K562 (cell line): ENCODE measurements around the gene UMODL1. TPM values are rescaled to one million over a fixed set of nuclear protein-coding genes. Genes with fewer than 3 reads are reported as not detected.

Experiments used
- CEBPZ ChIP-seq: fragments of 150-350 bp; IDR thresholded peaks from 2 replicates; pipeline ENCODE4 v1.6.1; 2014; ENCODE audit warnings: low read depth, mild to moderate bottlenecking, low read length, borderline replicate concordance
- CTCF ChIP-seq, 3 experiments: IDR thresholded peaks in 2 of 3; conservative IDR thresholded peaks in 1 of 3; 2 replicates each; pipeline ENCODE4 v1.5.1; 2011 to 2012; ENCODE audit warnings: low read length in 3 of 3, mild to moderate bottlenecking in 3 of 3, control low read depth in 2 of 3, improper control_type of control experiment in 1 of 3, inconsistent platforms in 1 of 3, low read depth in 1 of 3, mixed read lengths in 1 of 3, moderate library complexity in 1 of 3; ENCODE audit not compliant: insufficient read depth in 2 of 3
- NBN ChIP-seq: fragments of 450-650 bp; IDR thresholded peaks from 2 replicates; pipeline ENCODE4 v1.6.1; 2016; ENCODE audit warnings: low read depth, mild to moderate bottlenecking
- NKRF ChIP-seq: fragments of 450-650 bp; IDR thresholded peaks from 2 replicates; pipeline ENCODE4 v1.6.1; 2016; ENCODE audit warnings: borderline replicate concordance
- NR2C1 ChIP-seq, 2 experiments: fragments of 450-650 bp; IDR thresholded peaks; 2 replicates each; pipeline ENCODE4 v1.6.1; 2017; ENCODE audit warnings: mild to moderate bottlenecking in 2 of 2, antibody characterized with exemption in 1 of 2, inconsistent platforms in 1 of 2, missing compliant biosample characterization in 1 of 2, missing genetic modification characterization in 1 of 2
- NR2C2 ChIP-seq, 2 experiments: fragments of 200-800 bp in 1 of 2; sonication (Bioruptor generic) in 1 of 2; sonication (generic) in 1 of 2; formaldehyde crosslinking in 1 of 2; IDR thresholded peaks; 2 replicates each; pipeline versions ENCODE4 v1.6.1 to v1.8.0; 2016 to 2022; ENCODE audit warnings: mild to moderate bottlenecking in 1 of 2, missing compliant biosample characterization in 1 of 2, missing genetic modification characterization in 1 of 2, missing genetic modification reagents in 1 of 2
- polyA plus RNA-seq, 8 experiments: library from polyadenylated mRNA; depleted of rRNA in 4 of 8; stranded (reverse) in 5 of 8; unstranded in 3 of 8; fragments of >200 nt; fragmentation: Nextera tagmentation in 2 of 8; fragmentation: Illumina TruSeq in 1 of 8; extraction: Ambion mirVana in 2 of 8; extraction: Trizol in 1 of 8; gene quantifications; 2 replicates each; pipeline versions ENCODE4 v1.2.1 to v1.2.3, GENCODE V29; 2011 to 2014; ENCODE audit warnings: inconsistent platforms in 1 of 8, missing spikeins in 1 of 8
- total RNA-seq, 7 experiments: library from RNA; depleted of rRNA in 6 of 7; stranded (reverse); fragments of >200 nt in 6 of 7; fragmentation: Illumina TruSeq in 2 of 7; extraction: Trizol in 2 of 7; gene quantifications; 2 replicates each; pipeline versions ENCODE4 v1.2.1 to v1.2.3, GENCODE V29; 2011 to 2021; ENCODE audit warnings: low replicate concordance in 1 of 7
- TF ChIP-seq, protein P1 (sequence below), 2 experiments: fragments of 450-650 bp; formaldehyde crosslinking in 1 of 2; IDR thresholded peaks; 2 replicates each; pipeline versions ENCODE4 v1.4.0 to v1.6.1; 2014 to 2020; ENCODE audit warnings: mild to moderate bottlenecking in 2 of 2, borderline replicate concordance in 1 of 2, low read depth in 1 of 2

Gene UMODL1
- total and polyA plus RNA-seq, 9 of the 15 experiments (the other 6 are each of a cell fraction or from before 2014, with no cell fraction given), result not detected

DNA sequence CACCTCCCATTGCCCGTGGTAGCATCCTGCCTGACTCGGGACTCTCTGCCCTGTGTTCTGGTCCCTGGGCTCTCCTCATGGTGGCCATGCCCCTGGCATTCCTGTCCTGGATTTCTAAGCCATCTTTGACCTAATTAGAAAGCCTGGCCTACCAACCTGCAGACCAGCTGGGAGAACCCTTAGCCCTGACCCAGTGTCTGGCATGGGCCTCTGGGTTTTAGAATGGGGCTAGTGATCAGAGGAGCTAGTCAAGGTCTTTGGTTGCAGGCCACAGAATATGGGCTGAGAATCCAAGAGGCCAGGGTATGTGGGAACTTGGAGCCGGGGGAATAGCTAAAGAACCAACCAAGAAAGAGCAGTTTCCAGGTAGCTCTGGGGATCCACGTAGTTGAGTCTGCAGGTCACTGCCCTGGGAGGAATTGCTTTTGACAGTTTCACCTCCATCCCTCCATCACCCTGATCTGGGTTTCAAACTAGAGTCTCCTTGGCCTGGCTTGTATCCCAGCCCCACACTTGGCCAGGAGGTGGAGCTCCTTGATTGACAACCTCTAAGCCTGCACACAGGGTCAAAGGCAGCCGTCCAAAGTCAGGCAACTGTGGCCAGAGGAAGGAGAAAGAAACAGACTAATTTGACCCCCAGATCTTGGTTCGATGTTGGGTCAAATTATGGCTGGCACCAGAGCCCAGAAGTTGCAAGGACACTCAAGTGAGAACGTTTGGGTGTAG, 93.1 kb downstream of the UMODL1 start (continued):
- TF ChIP-seq, protein P1, sequence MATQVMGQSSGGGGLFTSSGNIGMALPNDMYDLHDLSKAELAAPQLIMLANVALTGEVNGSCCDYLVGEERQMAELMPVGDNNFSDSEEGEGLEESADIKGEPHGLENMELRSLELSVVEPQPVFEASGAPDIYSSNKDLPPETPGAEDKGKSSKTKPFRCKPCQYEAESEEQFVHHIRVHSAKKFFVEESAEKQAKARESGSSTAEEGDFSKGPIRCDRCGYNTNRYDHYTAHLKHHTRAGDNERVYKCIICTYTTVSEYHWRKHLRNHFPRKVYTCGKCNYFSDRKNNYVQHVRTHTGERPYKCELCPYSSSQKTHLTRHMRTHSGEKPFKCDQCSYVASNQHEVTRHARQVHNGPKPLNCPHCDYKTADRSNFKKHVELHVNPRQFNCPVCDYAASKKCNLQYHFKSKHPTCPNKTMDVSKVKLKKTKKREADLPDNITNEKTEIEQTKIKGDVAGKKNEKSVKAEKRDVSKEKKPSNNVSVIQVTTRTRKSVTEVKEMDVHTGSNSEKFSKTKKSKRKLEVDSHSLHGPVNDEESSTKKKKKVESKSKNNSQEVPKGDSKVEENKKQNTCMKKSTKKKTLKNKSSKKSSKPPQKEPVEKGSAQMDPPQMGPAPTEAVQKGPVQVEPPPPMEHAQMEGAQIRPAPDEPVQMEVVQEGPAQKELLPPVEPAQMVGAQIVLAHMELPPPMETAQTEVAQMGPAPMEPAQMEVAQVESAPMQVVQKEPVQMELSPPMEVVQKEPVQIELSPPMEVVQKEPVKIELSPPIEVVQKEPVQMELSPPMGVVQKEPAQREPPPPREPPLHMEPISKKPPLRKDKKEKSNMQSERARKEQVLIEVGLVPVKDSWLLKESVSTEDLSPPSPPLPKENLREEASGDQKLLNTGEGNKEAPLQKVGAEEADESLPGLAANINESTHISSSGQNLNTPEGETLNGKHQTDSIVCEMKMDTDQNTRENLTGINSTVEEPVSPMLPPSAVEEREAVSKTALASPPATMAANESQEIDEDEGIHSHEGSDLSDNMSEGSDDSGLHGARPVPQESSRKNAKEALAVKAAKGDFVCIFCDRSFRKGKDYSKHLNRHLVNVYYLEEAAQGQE (IDR thresholded peaks at IDR 0.05; ENCODE audit: borderline replicate concordance), result peak; percentile 79; the same call in 1 of the 2 replicates
- TF ChIP-seq, protein P1 (CRISPR knock-in tag; IDR thresholded peaks at IDR 0.05; ENCODE audit: low read depth), result no peak
- TF ChIP-seq NBN (no peak), CTCF (IDR thresholded peaks at IDR 0.05 in 2 of 3, conservative IDR thresholded peaks at IDR 0.05 in 1 of 3; ENCODE audit: insufficient read depth in 2 of 3, low read depth in 1 of 3, low read length in 3 of 3) (peak; percentile 70 to 79 (median 71)), NR2C2 (CRISPR knock-in tag; IDR thresholded peaks at IDR 0.05) (no peak), NR2C2 (tag; IDR thresholded peaks at IDR 0.05) (peak; percentile 70; the same call in 1 of the 2 replicates), NR2C1 (IDR thresholded peaks at IDR 0.05) (no peak), NR2C1 (tag; IDR thresholded peaks at IDR 0.05) (peak; percentile 49; the same call in 1 of the 2 replicates), CEBPZ (no peak), NKRF (no peak)
